Fibroblast of lung (primary cell): Measurements from ENCODE around the gene PHF10. TPM values are rescaled to one million over a fixed set of nuclear protein-coding genes. Genes with fewer than 3 reads are reported as not detected.

ENCODE experiments used
- DNase-seq, 2 donors: peaks; one replicate each; pipeline versions ENCODE4 v3.0.0 to v3.0.0-alpha.2; 2010; ENCODE audit warnings: low read depth in 2 of 2
- H2AFZ ChIP-seq: 2 replicates; pipeline ENCODE4 v1.5.1; 2012; ENCODE audit warnings: low read length, control low read depth, inconsistent platforms
- H3K27ac ChIP-seq: 2 replicates; pipeline ENCODE4 v1.5.1; 2011; ENCODE audit warnings: low read length, control low read depth; ENCODE audit not compliant: insufficient read depth
- H3K27me3 ChIP-seq: 2 replicates; pipeline ENCODE4 v1.5.1; 2011; ENCODE audit warnings: mild to moderate bottlenecking, low read length; ENCODE audit not compliant: control insufficient read depth, insufficient read depth
- H3K36me3 ChIP-seq: 2 replicates; pipeline ENCODE4 v1.5.1; 2011; ENCODE audit warnings: low read length; ENCODE audit not compliant: control insufficient read depth, insufficient read depth
- H3K4me1 ChIP-seq: 2 replicates; pipeline ENCODE4 v1.5.1; 2011; ENCODE audit warnings: low read length; ENCODE audit not compliant: control insufficient read depth, insufficient read depth; ENCODE audit errors: extremely low read depth
- H3K4me2 ChIP-seq: 2 replicates; pipeline ENCODE4 v1.5.1; 2011; ENCODE audit warnings: low read length, control low read depth; ENCODE audit not compliant: insufficient read depth; ENCODE audit errors: extremely low read depth
- H3K4me3 ChIP-seq, 4 experiments: fragments of 200-600 bp in 1 of 4; sonication (generic) in 1 of 4; replicated peaks in 1 of 4; 2 replicates each; pipeline ENCODE4 v1.5.1; 2011 to 2016; ENCODE audit warnings: low read length in 4 of 4, low read depth in 3 of 4, mild to moderate bottlenecking in 3 of 4, control low read depth in 2 of 4, inconsistent platforms in 1 of 4, mixed read lengths in 1 of 4; ENCODE audit not compliant: insufficient read depth in 1 of 4; ENCODE audit errors: control extremely low read depth in 1 of 4
- H3K79me2 ChIP-seq: 2 replicates; pipeline ENCODE4 v1.5.1; 2012; ENCODE audit warnings: mild to moderate bottlenecking, low read length, inconsistent platforms; ENCODE audit not compliant: control insufficient read depth, insufficient read depth
- H3K9ac ChIP-seq: 2 replicates; pipeline ENCODE4 v1.5.1; 2011; ENCODE audit warnings: mild to moderate bottlenecking, low read length, control low read depth; ENCODE audit not compliant: insufficient read depth
- H3K9me3 ChIP-seq: 2 replicates; pipeline ENCODE4 v1.5.1; 2012; ENCODE audit warnings: low read depth, low read length; ENCODE audit not compliant: control insufficient read depth, insufficient read depth
- H4K20me1 ChIP-seq: 2 replicates; pipeline ENCODE4 v1.5.1; 2011; ENCODE audit warnings: low read length; ENCODE audit not compliant: control insufficient read depth, insufficient read depth; ENCODE audit errors: extremely low read depth
- EZH2 ChIP-seq: IDR thresholded peaks from 2 replicates; pipeline ENCODE4 v1.5.1; 2012; ENCODE audit warnings: low read length, control low read depth, mild to moderate bottlenecking; ENCODE audit errors: missing control alignments
- polyA plus RNA-seq, 2 donors: library from polyadenylated mRNA; depleted of rRNA in 1 of 2; stranded (reverse) in 1 of 2; unstranded in 1 of 2; fragments of >200 nt; gene quantifications; 2 replicates each; pipeline ENCODE4 v1.2.1, GENCODE V29; 2011 to 2012; ENCODE audit warnings: missing spikeins in 1 of 2
- total RNA-seq: library from RNA; depleted of rRNA; stranded (reverse); fragments of >200 nt; gene quantifications from 2 replicates; pipeline ENCODE4 v1.2.1, GENCODE V29; 2014
- TF ChIP-seq, protein P1 (sequence below), 2 donors: IDR thresholded peaks in 1 of 2; conservative IDR thresholded peaks in 1 of 2; 1 replicate in 1 of 2; 2 replicates in 1 of 2; pipeline ENCODE4 v1.5.1; 2011 to 2012; ENCODE audit warnings: low read length in 2 of 2, control low read depth in 1 of 2, inconsistent platforms in 1 of 2, low read depth in 1 of 2, mild to moderate bottlenecking in 1 of 2

Gene PHF10
- total and polyA plus RNA-seq, 2 donors (not counting 1 experiment from before 2014, with no cell fraction given): 15.5 to 20.8 TPM

DNA sequence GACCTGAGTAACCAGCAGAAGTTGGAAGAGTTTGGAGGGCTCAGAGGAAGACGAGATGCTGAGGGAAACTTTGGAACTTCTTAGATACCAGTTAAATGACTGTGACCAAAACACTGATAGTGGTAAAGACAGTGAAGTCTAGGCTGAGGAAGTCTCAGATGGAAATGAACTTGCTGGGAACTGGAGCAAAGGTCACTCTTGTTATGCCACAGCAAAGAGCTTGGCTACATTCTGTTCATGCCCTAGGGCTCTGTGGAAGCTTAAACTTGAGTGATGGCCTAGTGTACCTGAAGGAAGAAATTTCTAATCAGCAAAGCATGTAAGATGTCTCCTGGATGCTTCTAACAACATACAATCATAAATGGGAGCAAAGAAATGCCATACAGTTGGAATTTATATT is 47.2 kb downstream of the PHF10 start:
- Histone ChIP-seq H3K36me3 (no peaks in the 10 kb centered on the region), H3K4me1 (no peaks in the 10 kb centered on the region), H4K20me1 (no peaks in the 10 kb centered on the region), H3K4me3 (no peak overlapping the region), H3K27me3 (no peaks in the 10 kb centered on the region), H2AFZ (no peak overlapping the region), H3K9me3 (no peaks in the 10 kb centered on the region), H3K4me2 (no peak overlapping the region), H3K9ac (no peak overlapping the region), H3K27ac (no peak overlapping the region), H3K79me2 (no peaks in the 10 kb centered on the region)
- no peak for DNase-seq
- no peak for TF ChIP-seq EZH2
- TF ChIP-seq, protein P1, sequence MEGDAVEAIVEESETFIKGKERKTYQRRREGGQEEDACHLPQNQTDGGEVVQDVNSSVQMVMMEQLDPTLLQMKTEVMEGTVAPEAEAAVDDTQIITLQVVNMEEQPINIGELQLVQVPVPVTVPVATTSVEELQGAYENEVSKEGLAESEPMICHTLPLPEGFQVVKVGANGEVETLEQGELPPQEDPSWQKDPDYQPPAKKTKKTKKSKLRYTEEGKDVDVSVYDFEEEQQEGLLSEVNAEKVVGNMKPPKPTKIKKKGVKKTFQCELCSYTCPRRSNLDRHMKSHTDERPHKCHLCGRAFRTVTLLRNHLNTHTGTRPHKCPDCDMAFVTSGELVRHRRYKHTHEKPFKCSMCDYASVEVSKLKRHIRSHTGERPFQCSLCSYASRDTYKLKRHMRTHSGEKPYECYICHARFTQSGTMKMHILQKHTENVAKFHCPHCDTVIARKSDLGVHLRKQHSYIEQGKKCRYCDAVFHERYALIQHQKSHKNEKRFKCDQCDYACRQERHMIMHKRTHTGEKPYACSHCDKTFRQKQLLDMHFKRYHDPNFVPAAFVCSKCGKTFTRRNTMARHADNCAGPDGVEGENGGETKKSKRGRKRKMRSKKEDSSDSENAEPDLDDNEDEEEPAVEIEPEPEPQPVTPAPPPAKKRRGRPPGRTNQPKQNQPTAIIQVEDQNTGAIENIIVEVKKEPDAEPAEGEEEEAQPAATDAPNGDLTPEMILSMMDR (conservative IDR thresholded peaks at IDR 0.05 in 1 of 2, IDR thresholded peaks at IDR 0.05 in 1 of 2; ENCODE audit: low read depth in 1 of 2, low read length in 2 of 2): no peak

DNA sequence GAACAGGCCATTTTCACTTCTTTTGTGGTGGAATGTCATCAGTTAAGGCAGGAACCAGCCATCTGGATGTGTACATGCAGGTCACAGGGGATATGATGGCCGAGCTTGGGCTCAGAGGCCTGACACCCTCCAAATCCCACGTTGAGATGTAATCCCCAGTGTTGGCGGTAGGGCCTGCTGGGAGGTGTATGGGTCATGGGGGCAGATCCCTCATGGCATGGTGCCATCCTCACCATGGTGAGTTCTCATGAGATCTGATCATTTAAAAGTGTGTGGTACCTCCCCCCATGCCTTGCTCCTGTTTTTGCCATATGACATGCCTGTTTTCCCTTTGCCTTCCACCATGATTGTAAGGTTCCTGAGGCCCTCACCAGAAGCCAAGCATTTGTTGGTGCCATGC is 49.3 kb downstream of the PHF10 start:
- H3K27ac ChIP-seq: no peak overlapping the region
- H3K4me2 ChIP-seq: no peak overlapping the region
- DNase-seq: no peak
- H3K36me3 ChIP-seq: no peaks in the 10 kb centered on the region
- H3K9me3 ChIP-seq: no peaks in the 10 kb centered on the region
- no peaks in the 10 kb centered on the region for H3K79me2 ChIP-seq
- no peak overlapping the region for H3K9ac ChIP-seq
- no peaks in the 10 kb centered on the region for H4K20me1 ChIP-seq
- H3K4me1 ChIP-seq: no peaks in the 10 kb centered on the region
- H3K27me3 ChIP-seq: no peaks in the 10 kb centered on the region
- TF ChIP-seq, protein P1 (conservative IDR thresholded peaks at IDR 0.05 in 1 of 2, IDR thresholded peaks at IDR 0.05 in 1 of 2; ENCODE audit: low read depth in 1 of 2, low read length in 2 of 2): no peak
- TF ChIP-seq EZH2: no peak
- no peak overlapping the region for H2AFZ ChIP-seq
- H3K4me3 ChIP-seq: no peak overlapping the region

DNA sequence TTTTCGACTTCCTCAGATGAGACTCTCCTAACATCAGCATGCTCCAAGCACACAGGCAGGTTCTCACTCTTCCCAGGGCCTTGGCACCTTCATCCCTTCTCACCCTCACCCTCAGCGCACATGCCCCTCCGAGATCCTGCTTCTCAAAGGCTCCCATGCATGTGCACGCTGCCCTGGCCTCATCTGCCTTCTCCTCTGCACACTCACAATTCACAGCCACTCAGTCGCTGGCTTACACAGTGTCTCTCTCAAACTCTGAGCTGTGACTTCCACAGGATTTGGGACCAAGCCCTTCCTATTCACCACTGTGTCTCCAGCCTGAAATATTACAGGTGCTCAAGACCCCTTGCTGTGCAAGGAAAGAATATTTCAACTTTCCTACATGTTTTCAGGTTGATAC is 52.7 kb downstream of the PHF10 start:
- no peak overlapping the region for H3K9ac ChIP-seq
- H4K20me1 ChIP-seq: no peaks in the 10 kb centered on the region
- TF ChIP-seq, protein P1 (conservative IDR thresholded peaks at IDR 0.05 in 1 of 2, IDR thresholded peaks at IDR 0.05 in 1 of 2; ENCODE audit: low read depth in 1 of 2, low read length in 2 of 2): no peak
- TF ChIP-seq EZH2: no peak
- no peaks in the 10 kb centered on the region for H3K4me1 ChIP-seq
- no peaks in the 10 kb centered on the region for H3K36me3 ChIP-seq
- H3K4me2 ChIP-seq: no peak overlapping the region
- H2AFZ ChIP-seq: no peak overlapping the region
- no peak overlapping the region for H3K4me3 ChIP-seq
- no peak for DNase-seq
- no peaks in the 10 kb centered on the region for H3K27me3 ChIP-seq
- no peaks in the 10 kb centered on the region for H3K79me2 ChIP-seq
- no peak overlapping the region for H3K27ac ChIP-seq
- H3K9me3 ChIP-seq: no peaks in the 10 kb centered on the region
